ENCODE data around the gene TRIM2. TPM values are rescaled to one million over a fixed set of nuclear protein-coding genes. Genes with fewer than 3 reads are reported as not detected.

Gene TRIM2
- total RNA-seq, 4 donors from 2014 or later: 2.6 to 7.2 (median 3.8) TPM

DNA sequence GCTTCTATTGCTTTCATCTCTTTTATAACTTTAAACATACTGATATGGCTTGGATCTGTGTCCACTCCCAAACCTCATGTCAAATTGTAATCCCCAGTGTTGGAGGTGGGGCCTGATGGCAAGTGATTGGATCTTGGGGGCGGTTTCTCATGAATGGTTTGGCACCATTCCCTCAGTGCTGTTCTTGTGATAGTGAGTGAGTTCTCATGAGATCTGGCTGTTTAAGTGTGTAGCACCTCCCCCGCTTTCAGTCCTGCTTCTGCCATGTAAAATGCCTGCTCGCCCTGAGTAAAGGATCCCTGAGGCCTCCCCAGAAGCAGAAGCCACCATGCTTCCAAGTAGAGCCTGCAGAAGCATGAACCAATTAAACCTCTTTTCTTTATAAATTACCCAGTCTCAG, 157.9 kb downstream of the TRIM2 start:
- ATAC-seq (no peak), DNase-seq (no peak)
- TF ChIP-seq POLR2A (IDR thresholded peaks at IDR 0.05) (no peak), CTCF (IDR thresholded peaks at IDR 0.05 in 4 of 5, conservative IDR thresholded peaks at IDR 0.05 in 1 of 5) (no peak)
- Histone ChIP-seq H3K36me3 (no peaks in the 10 kb centered on the region), H3K9me3 (no peaks in the 10 kb centered on the region), H3K27me3 (no peaks in the 10 kb centered on the region), H3K4me1 (no peaks in the 10 kb centered on the region), H3K4me3 (no peak overlapping the region), H3K27ac (no peak overlapping the region)
- in situ Hi-C loops (cut with MboI; ENCODE audit: low sequenced_read_pairs in 4 of 4): no loop called here
- intact Hi-C loops (cut with DNase I; ENCODE audit: low total_unique reads): no loop called here

- in situ Hi-C loops (cut with MboI; ENCODE audit: low sequenced_read_pairs in 4 of 4): no loop called here
- DNase-seq: no peak
- TF ChIP-seq CTCF (IDR thresholded peaks at IDR 0.05 in 4 of 5, conservative IDR thresholded peaks at IDR 0.05 in 1 of 5): no peak
- no peak for TF ChIP-seq POLR2A (IDR thresholded peaks at IDR 0.05)
- Histone ChIP-seq H3K27me3 (no peaks in the 10 kb centered on the region), H3K27ac (no peak overlapping the region), H3K9me3 (no peaks in the 10 kb centered on the region), H3K4me3 (no peak overlapping the region), H3K36me3 (no peaks in the 10 kb centered on the region), H3K4me1 (no peaks in the 10 kb centered on the region)
- ATAC-seq: no peak
- intact Hi-C loops (cut with DNase I; ENCODE audit: low total_unique reads): no loop called here
Observed at GRCh38 chr4:153364061-153364460, 159.8 kb downstream of the TRIM2 start.

DNA sequence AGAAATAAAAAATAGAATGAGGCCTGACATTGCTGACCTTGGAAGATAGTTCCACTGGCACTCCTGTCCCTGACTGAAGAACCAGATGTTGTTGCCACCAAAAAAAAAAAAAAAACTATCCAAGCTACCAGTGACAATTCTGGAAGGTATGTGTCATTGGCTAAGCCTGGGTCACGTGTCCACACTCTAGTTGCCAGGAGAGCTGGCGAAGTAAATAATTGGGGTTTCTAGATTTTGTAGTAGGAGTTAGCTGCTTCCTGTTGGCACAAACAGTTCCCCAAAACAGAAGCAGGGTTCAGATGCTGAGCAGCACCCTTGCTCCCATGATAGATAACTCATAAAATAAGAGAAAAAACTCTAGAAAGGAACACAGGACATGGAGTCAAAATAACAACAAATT, 160.8 kb downstream of the TRIM2 start:
- TF ChIP-seq CTCF (IDR thresholded peaks at IDR 0.05 in 4 of 5, conservative IDR thresholded peaks at IDR 0.05 in 1 of 5): no peak
- no peak for TF ChIP-seq POLR2A (IDR thresholded peaks at IDR 0.05)
- H3K9me3 ChIP-seq: no peaks in the 10 kb centered on the region
- H3K27me3 ChIP-seq: no peaks in the 10 kb centered on the region
- no peaks in the 10 kb centered on the region for H3K36me3 ChIP-seq
- DNase-seq (no peak), ATAC-seq (no peak)
- H3K27ac ChIP-seq: no peak overlapping the region
- no peaks in the 10 kb centered on the region for H3K4me1 ChIP-seq
- in situ Hi-C loops (cut with MboI; ENCODE audit: low sequenced_read_pairs in 4 of 4) (no loop called here), intact Hi-C loops (cut with DNase I; ENCODE audit: low total_unique reads) (no loop called here)
- H3K4me3 ChIP-seq: no peak overlapping the region

DNA sequence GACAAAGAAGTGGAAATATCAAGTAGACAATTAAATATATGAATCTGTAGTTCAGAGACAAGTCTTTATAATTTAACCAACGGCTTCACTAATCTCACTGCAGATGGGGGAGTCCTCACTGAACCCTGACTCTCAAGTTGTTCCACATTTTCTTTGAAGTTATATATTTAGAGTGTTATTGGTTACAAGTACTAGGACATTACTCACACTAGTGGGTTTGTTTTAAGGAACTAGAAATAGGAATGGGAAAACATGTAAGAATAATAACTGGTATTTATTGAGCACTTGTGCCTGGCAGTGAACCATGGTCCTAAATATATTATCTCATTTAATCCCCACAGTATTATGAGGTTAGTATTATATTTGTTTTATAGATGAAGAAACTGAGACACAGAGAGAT, 162.2 kb downstream of the TRIM2 start:
- DNase-seq (no peak), ATAC-seq (no peak)
- no peak overlapping the region for H3K4me3 ChIP-seq
- H3K27ac ChIP-seq: no peak overlapping the region
- in situ Hi-C loops (cut with MboI; ENCODE audit: low sequenced_read_pairs in 4 of 4): no loop called here
- intact Hi-C loops (cut with DNase I; ENCODE audit: low total_unique reads): no loop called here
- TF ChIP-seq CTCF (IDR thresholded peaks at IDR 0.05 in 4 of 5, conservative IDR thresholded peaks at IDR 0.05 in 1 of 5) (no peak), POLR2A (IDR thresholded peaks at IDR 0.05) (no peak)
- H3K4me1 ChIP-seq: no peaks in the 10 kb centered on the region
- no peaks in the 10 kb centered on the region for H3K27me3 ChIP-seq
- no peaks in the 10 kb centered on the region for H3K36me3 ChIP-seq
- no peaks in the 10 kb centered on the region for H3K9me3 ChIP-seq

DNA sequence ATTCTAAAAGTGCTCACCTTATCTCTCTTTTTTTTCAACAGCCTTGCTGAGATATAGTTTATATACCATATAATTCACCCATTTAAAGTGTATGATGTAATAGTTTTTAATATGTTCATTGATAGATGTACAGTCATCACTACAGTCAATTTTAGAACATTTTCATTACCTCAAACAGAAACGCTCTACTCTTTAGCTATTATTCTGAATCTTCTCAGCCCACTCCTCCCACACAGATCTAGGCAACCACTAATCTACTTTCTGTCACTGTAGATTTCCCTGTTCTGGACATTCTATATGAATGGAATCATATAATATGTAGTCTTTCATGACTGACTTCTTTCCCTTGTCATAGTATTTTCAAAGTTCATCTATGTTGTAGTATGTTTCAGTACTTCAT, 162.8 kb downstream of the TRIM2 start:
- no peak for ATAC-seq
- in situ Hi-C loops (cut with MboI; ENCODE audit: low sequenced_read_pairs in 4 of 4): no loop called here
- no peaks in the 10 kb centered on the region for H3K9me3 ChIP-seq
- intact Hi-C loops (cut with DNase I; ENCODE audit: low total_unique reads): no loop called here
- H3K27me3 ChIP-seq: no peaks in the 10 kb centered on the region
- TF ChIP-seq POLR2A (IDR thresholded peaks at IDR 0.05): no peak
- TF ChIP-seq CTCF (IDR thresholded peaks at IDR 0.05 in 4 of 5, conservative IDR thresholded peaks at IDR 0.05 in 1 of 5): no peak
- H3K36me3 ChIP-seq: no peaks in the 10 kb centered on the region
- H3K4me1 ChIP-seq: no peaks in the 10 kb centered on the region
- H3K27ac ChIP-seq: no peak overlapping the region
- DNase-seq: no peak
- no peak overlapping the region for H3K4me3 ChIP-seq
